HCT116 (cell line): ENCODE measurements around the gene PRRC2C. TPM values are rescaled to one million over a fixed set of nuclear protein-coding genes. Genes with fewer than 3 reads are reported as not detected.

Experiments used
- ATAC-seq: fragments of 200-7000 bp; cut with Tn5 transposase; 2 replicates; pipeline ENCODE4 v1.9.1; 2020; ENCODE audit warnings: mild to moderate bottlenecking, moderate library complexity
- BruUV-seq: library from RNA; stranded (reverse); fragments of 400-500 nt; replicated peaks from 2 replicates; lab custom pipeline; 2021; lab: Mats Ljungman, UMichigan
- CTCF ChIA-PET: fragments of 300-600 bp; sonication (Branson Sonifier 250); formaldehyde crosslinking; loops from one replicate; lab custom pipeline; 2021; ENCODE audit warnings: antibody characterized with exemption; lab: Charles Lee
- POLR2A ChIA-PET: fragments of 300-600, 350-600 bp; sonication (Branson Sonifier 250); formaldehyde crosslinking; loops from one replicate; lab custom pipeline; 2021; ENCODE audit warnings: antibody characterized with exemption; lab: Charles Lee
- RAD21 ChIA-PET, 2 experiments: fragments of 300-600 bp; sonication (Branson Sonifier 250); formaldehyde crosslinking; loops; one replicate each; lab custom pipeline; 2023; ENCODE audit warnings: low total read pairs in 2 of 2; ENCODE audit not compliant: uncharacterized antibody in 2 of 2, unreplicated experiment in 2 of 2, low non-redundant PET in 1 of 2; lab: Charles Lee
- DNase-seq: peaks from one replicate; pipeline ENCODE4 v3.0.0-alpha.2; 2010; ENCODE audit warnings: low read depth, low spot score
- H2AFZ ChIP-seq: fragments of 200-600 bp; shearing (Covaris generic), sonication (generic); 2 replicates; pipeline ENCODE4 v1.6.1; 2017; ENCODE audit warnings: low read depth, mixed run types, mixed read lengths, antibody characterized with exemption, low read length; ENCODE audit not compliant: poor library complexity, severe bottlenecking
- H3K27ac ChIP-seq: 2 replicates; pipeline ENCODE4 v1.5.1; 2012; ENCODE audit warnings: low read depth, low read length
- H3K27me3 ChIP-seq: fragments of 200-600 bp; sonication (generic); 2 replicates; pipeline ENCODE4 v1.6.1; 2016; ENCODE audit warnings: mixed run types, low read length, mixed read lengths; ENCODE audit not compliant: insufficient read depth
- H3K36me3 ChIP-seq, 2 experiments: fragments of 200-500 bp in 1 of 2; fragments of 200-600 bp in 1 of 2; sonication (Bioruptor generic) in 1 of 2; sonication (generic) in 1 of 2; 2 replicates each; pipeline versions ENCODE4 v1.5.1 to v1.6.1; 2014 to 2016; ENCODE audit warnings: low read length in 2 of 2, inconsistent platforms in 1 of 2, mixed read lengths in 1 of 2, mixed run types in 1 of 2; ENCODE audit not compliant: insufficient read depth in 2 of 2, control insufficient read depth in 1 of 2
- H3K4me1 ChIP-seq, 2 experiments: fragments of 200-600 bp in 1 of 2; sonication (generic) in 1 of 2; 2 replicates each; pipeline versions ENCODE4 v1.5.1 to v1.6.1; 2012 to 2017; ENCODE audit warnings: low read length in 2 of 2, inconsistent platforms in 1 of 2, mild to moderate bottlenecking in 1 of 2, mixed read lengths in 1 of 2, mixed run types in 1 of 2, moderate library complexity in 1 of 2; ENCODE audit not compliant: insufficient read depth in 2 of 2, control insufficient read depth in 1 of 2
- H3K4me2 ChIP-seq: fragments of 200-600 bp; sonication (generic); 2 replicates; pipeline ENCODE4 v1.6.1; 2017; ENCODE audit warnings: mixed run types, low read length, mixed read lengths
- H3K4me3 ChIP-seq, 2 experiments: fragments of 200-600 bp in 1 of 2; sonication (generic) in 1 of 2; replicated peaks in 1 of 2; 2 replicates each; pipeline ENCODE4 v1.5.1; 2011 to 2016; ENCODE audit warnings: low read length in 2 of 2, control low read depth in 1 of 2, low read depth in 1 of 2, mild to moderate bottlenecking in 1 of 2, mixed read lengths in 1 of 2, mixed run types in 1 of 2
- H3K79me2 ChIP-seq: fragments of 200-600 bp; sonication (generic); 2 replicates; pipeline ENCODE4 v1.6.1; 2017; ENCODE audit warnings: mild to moderate bottlenecking, mixed run types, low read length, moderate library complexity, mixed read lengths; ENCODE audit not compliant: insufficient read depth
- H3K9ac ChIP-seq: fragments of 200-600 bp; sonication (generic); 2 replicates; pipeline ENCODE4 v1.6.1; 2016; ENCODE audit warnings: low read length, mixed read lengths
- H3K9me2 ChIP-seq: fragments of 200-600 bp; sonication (generic), shearing (Covaris generic); 2 replicates; pipeline ENCODE4 v1.6.1; 2017; ENCODE audit warnings: mixed run types, mild to moderate bottlenecking, moderate library complexity; ENCODE audit not compliant: insufficient read depth
- H3K9me3 ChIP-seq, 2 experiments: fragments of 200-500 bp in 1 of 2; fragments of 200-600 bp in 1 of 2; sonication (Bioruptor generic) in 1 of 2; sonication (generic) in 1 of 2; 2 replicates each; pipeline ENCODE4 v1.6.1; 2014 to 2017; ENCODE audit warnings: low read length in 2 of 2, mixed read lengths in 2 of 2, inconsistent platforms in 1 of 2, low read depth in 1 of 2, mild to moderate bottlenecking in 1 of 2, mixed run types in 1 of 2, moderate library complexity in 1 of 2; ENCODE audit not compliant: control insufficient read depth in 1 of 2, insufficient read depth in 1 of 2
- H4K20me1 ChIP-seq: fragments of 200-600 bp; sonication (generic), shearing (Covaris generic); 2 replicates; pipeline ENCODE4 v1.6.1; 2017; ENCODE audit warnings: mixed run types, mild to moderate bottlenecking, moderate library complexity; ENCODE audit not compliant: insufficient read depth
- CTCF ChIP-seq, 3 experiments: fragments of 200-600 bp in 1 of 3; sonication (generic) in 1 of 3; IDR thresholded peaks in 2 of 3; conservative IDR thresholded peaks in 1 of 3; 2 replicates each; pipeline ENCODE4 v1.5.1; 2012 to 2017; ENCODE audit warnings: low read depth in 2 of 3, low read length in 2 of 3, antibody characterized with exemption in 1 of 3, borderline replicate concordance in 1 of 3, control low read depth in 1 of 3, mild to moderate bottlenecking in 1 of 3, mixed read lengths in 1 of 3, mixed run types in 1 of 3, moderate library complexity in 1 of 3; ENCODE audit not compliant: insufficient read depth in 1 of 3
- EGR1 ChIP-seq: IDR thresholded peaks from 2 replicates; pipeline ENCODE4 v1.6.1; 2012; ENCODE audit warnings: low read depth
- ELF1 ChIP-seq: IDR thresholded peaks from 2 replicates; pipeline ENCODE4 v1.6.1; 2012; ENCODE audit warnings: low read depth, borderline replicate concordance
- EZH2 ChIP-seq: fragments of 200-600 bp; sonication (generic); IDR thresholded peaks from 2 replicates; pipeline ENCODE4 v1.6.1; 2017; ENCODE audit warnings: antibody characterized with exemption, mixed run types
- EZH2phosphoT487 ChIP-seq: fragments of 200-600 bp; IDR thresholded peaks from 2 replicates; pipeline ENCODE4 v1.6.1; 2018; ENCODE audit warnings: antibody characterized with exemption, borderline replicate concordance
- FOSL1 ChIP-seq: IDR thresholded peaks from 2 replicates; pipeline ENCODE4 v1.6.1; 2012; ENCODE audit warnings: low read depth
- MAX ChIP-seq: IDR thresholded peaks from 2 replicates; pipeline ENCODE4 v1.6.1; 2012
- POLR2A ChIP-seq: IDR thresholded peaks from 2 replicates; pipeline ENCODE4 v1.7.0; 2011; ENCODE audit warnings: borderline replicate concordance; ENCODE audit not compliant: insufficient read depth, insufficient read length; ENCODE audit errors: extremely low read depth
- POLR2AphosphoS5 ChIP-seq: IDR thresholded peaks from 2 replicates; pipeline ENCODE4 v1.6.1; 2011; ENCODE audit warnings: mild to moderate bottlenecking, low read depth, low read length, moderate library complexity
- RAD21 ChIP-seq: IDR thresholded peaks from 2 replicates; pipeline ENCODE4 v1.6.1; 2012; ENCODE audit warnings: low read depth, mild to moderate bottlenecking
- REST ChIP-seq: IDR thresholded peaks from 2 replicates; pipeline ENCODE4 v1.6.1; 2012; ENCODE audit warnings: low read depth
- SP1 ChIP-seq: IDR thresholded peaks from 2 replicates; pipeline ENCODE4 v1.6.1; 2012; ENCODE audit warnings: low read depth
- SRF ChIP-seq: IDR thresholded peaks from 2 replicates; pipeline ENCODE4 v1.6.1; 2012; ENCODE audit warnings: low read depth
- TCF7L2 ChIP-seq: IDR thresholded peaks from 2 replicates; pipeline ENCODE4 v1.7.0; 2011; ENCODE audit warnings: borderline replicate concordance, inconsistent platforms; ENCODE audit not compliant: insufficient read depth, insufficient read length; ENCODE audit errors: extremely low read depth
- ZBTB33 ChIP-seq: IDR thresholded peaks from 2 replicates; pipeline ENCODE4 v1.6.1; 2011; ENCODE audit warnings: mild to moderate bottlenecking, low read length, moderate library complexity; ENCODE audit not compliant: insufficient replicate concordance; ENCODE audit errors: extremely low read depth
- ZFX ChIP-seq: fragments of 450-650 bp; IDR thresholded peaks from 2 replicates; pipeline ENCODE4 v1.6.1; 2017
- ZNF274 ChIP-seq: fragments of 200-500 bp; sonication (Bioruptor generic); IDR thresholded peaks from 2 replicates; pipeline ENCODE4 v1.6.1; 2014; ENCODE audit warnings: mild to moderate bottlenecking, low read depth, low read length, inconsistent platforms
- intact Hi-C: fragments of 100-400 bp; cut with micrococcal nuclease; formaldehyde crosslinking; loops from 2 replicates; pipeline ENCODE4 v1.10.0; 2022
- total RNA-seq: library from RNA; stranded (reverse); gene quantifications from one replicate; pipeline ENCODE4 v1.2.1, GENCODE V29; 2021; ENCODE audit not compliant: unreplicated experiment

The PRRC2C gene
- total RNA-seq, 1 experiment from 2014 or later: 154 TPM

- peak; percentile 51 for TF ChIP-seq TCF7L2
Observed at GRCh38 chr1:171485375-171486047, at the start of gene PRRC2C (continued).

- ChIA-PET CTCF (no interaction called here), POLR2A (no interaction called here), RAD21 (no interaction called here)
- H3K9ac ChIP-seq: 0 out of 2 replicates have a peak overlapping the region, but pooled peaks have one; percentile 7
- peak; percentile 81 for DNase-seq
- H4K20me1 ChIP-seq: no peaks in the 10 kb centered on the region
- no peaks in the 10 kb centered on the region for H3K79me2 ChIP-seq
- intact Hi-C loops: no loop called here
- no peaks in the 10 kb centered on the region for H3K9me3 ChIP-seq
- peak; percentile 90 for ATAC-seq
- peak overlapping the region; percentile 37 for H3K4me2 ChIP-seq
- no peaks in the 10 kb centered on the region for H3K9me2 ChIP-seq
- no peaks in the 10 kb centered on the region for H3K36me3 ChIP-seq
- peaks cover 3 to 34% of the 10 kb centered on the region in 2 experiments for H3K4me1 ChIP-seq
- BruUV-seq: no TSS peak
- H3K27me3 ChIP-seq: no peaks in the 10 kb centered on the region
- H3K27ac ChIP-seq: no peak overlapping the region
- H2AFZ ChIP-seq: peak overlapping the region; percentile 64
- H3K4me3 ChIP-seq: no peak overlapping the region
- TF ChIP-seq ZNF274 (no peak), POLR2A (no peak), ELF1 (no peak; the same call in 1 of the 2 replicates), EZH2 (no peak), EZH2phosphoT487 (no peak), TCF7L2 (no peak), MAX (peak; percentile 73), REST (no peak), SP1 (peak; percentile 86), FOSL1 (peak; percentile 92), POLR2AphosphoS5 (peak; percentile 63), SRF (peak; percentile 68), CTCF (IDR thresholded peaks at IDR 0.05 in 2 of 3, conservative IDR thresholded peaks at IDR 0.05 in 1 of 3; ENCODE audit: borderline replicate concordance in 1 of 3, insufficient read depth in 1 of 3, low read depth in 2 of 3, low read length in 2 of 3) (no peak), ZBTB33 (no peak), ZFX (no peak), EGR1 (peak; percentile 39; the same call in 1 of the 2 replicates), RAD21 (peak; percentile 17; the same call in 1 of the 2 replicates)
Observed at GRCh38 chr1:171438441-171438840, 46.9 kb upstream of the PRRC2C start.
